ENCODE data around the gene OR7D4.
"Not testable (repeated sequence)": the region's sequence is repeated elsewhere in the genome, so short reads cannot be mapped to it uniquely, and the experiment has no call there.

OR7D4 gene

DNA sequence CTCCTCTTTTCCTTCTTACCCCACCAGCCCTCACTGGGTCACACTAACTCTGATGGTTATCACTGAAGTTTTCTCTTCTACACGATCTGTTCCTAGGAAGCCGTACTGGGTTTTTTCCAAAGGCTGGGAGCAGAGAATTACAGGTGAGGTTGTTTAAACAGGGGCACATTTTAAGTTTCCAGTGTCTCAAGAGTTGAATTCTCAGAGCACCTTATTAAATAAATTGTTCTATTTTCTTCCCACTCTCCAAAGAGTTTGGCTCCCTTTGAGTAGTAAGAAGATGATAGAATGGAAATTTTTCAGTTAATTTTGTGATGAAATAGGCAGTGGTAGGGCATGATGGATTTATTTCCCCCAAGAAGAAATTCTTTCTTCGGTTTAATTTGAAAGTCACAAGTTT, at the start of gene OR7D4:
TSS of gene OR7D4 (minus strand) at position 101 of the 400 bp plus-strand sequence. CDS start 4,752 bp downstream, outside the sequence.
- DNase-seq, result no peak
- TF ChIP-seq GATA1 (IDR thresholded peaks at IDR 0.05; ENCODE audit: low read depth, low read length) (no peak), POLR2A (IDR thresholded peaks at IDR 0.05; ENCODE audit: low read length) (no peak)

- DNase-seq, result no peak
- TF ChIP-seq GATA1 (IDR thresholded peaks at IDR 0.05; ENCODE audit: low read depth, low read length) (no peak), POLR2A (IDR thresholded peaks at IDR 0.05; ENCODE audit: low read length) (no peak)
These were observed 31.8 kb upstream of the OR7D4 start for GRCh38 chr19:9251236-9251635.

- DNase-seq, result no peak
- TF ChIP-seq POLR2A (IDR thresholded peaks at IDR 0.05; ENCODE audit: low read length), result no peak
- no peak for TF ChIP-seq GATA1 (IDR thresholded peaks at IDR 0.05; ENCODE audit: low read depth, low read length)
These were observed 31.2 kb upstream of the OR7D4 start, which contains the start of gene OR7E24 for GRCh38 chr19:9250630-9251029. OR7E24 (plus strand) TSS chr19:9250930; CDS start chr19:9251044, 114 bp downstream.

DNA sequence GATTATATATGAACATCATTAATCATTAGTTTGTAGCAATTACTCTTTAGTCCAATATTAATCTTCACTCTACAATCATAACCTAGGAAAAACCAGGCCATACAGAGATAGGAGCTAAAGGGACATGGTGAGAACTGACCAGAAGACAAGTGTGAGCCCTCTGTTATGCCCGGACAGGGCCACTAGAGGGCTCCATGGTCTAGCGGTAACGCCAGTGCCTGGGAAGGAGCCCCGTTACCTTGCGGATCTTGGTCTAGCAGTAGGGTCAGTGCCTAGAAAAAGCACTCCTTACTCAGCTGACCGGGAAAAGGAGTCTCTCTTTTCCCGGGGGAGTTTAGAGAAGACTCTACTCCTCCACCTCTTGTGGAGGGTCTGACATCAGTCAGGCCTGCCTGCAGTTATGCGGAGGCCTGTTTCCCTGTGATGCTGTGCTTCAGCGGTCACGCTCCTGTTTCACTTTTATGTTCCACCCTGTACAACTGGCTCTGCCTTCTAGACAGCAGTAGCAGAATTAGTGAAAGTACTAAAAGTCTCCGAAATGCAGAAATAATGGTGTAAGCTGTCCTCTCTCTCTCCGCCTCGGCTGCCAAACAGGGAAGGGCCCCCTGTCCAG, 13.8 kb downstream of the OR7D4 start:
- TF ChIP-seq POLR2A (IDR thresholded peaks at IDR 0.05; ENCODE audit: low read length), result no peak
- no peak for TF ChIP-seq GATA1 (IDR thresholded peaks at IDR 0.05; ENCODE audit: low read depth, low read length)
- peak; percentile 57 to 72 for DNase-seq

DNA sequence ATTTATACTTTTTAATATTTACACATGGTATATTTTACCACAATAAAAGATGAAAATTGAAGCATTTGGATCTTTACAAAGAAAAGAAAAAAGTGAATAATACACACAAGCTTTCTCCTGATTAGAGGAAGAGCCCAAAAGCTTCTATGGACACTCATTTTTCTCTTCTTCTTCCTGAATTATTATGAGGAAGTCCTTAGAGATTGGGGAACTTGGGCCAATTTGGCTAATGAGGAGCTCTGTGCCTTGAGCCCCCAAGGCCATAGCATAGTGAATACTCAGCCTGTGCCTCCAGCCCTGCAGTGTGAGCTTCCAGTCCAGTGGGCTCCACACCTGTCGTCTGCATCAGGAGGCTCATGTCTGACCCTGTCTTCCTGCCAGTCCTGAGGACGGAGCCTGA, 21.3 kb downstream of the OR7D4 start:
- not testable (repeated sequence) for DNase-seq

GRCh38 chr19:9189535-9189934, 29.9 kb downstream of the OR7D4 start:
- DNase-seq, result no peak
- no peak for TF ChIP-seq GATA1 (IDR thresholded peaks at IDR 0.05; ENCODE audit: low read depth, low read length)
- no peak for TF ChIP-seq POLR2A (IDR thresholded peaks at IDR 0.05; ENCODE audit: low read length)

GRCh38 chr19:9187191-9187590, 32.2 kb downstream of the OR7D4 start:
- DNase-seq, result no peak

DNA sequence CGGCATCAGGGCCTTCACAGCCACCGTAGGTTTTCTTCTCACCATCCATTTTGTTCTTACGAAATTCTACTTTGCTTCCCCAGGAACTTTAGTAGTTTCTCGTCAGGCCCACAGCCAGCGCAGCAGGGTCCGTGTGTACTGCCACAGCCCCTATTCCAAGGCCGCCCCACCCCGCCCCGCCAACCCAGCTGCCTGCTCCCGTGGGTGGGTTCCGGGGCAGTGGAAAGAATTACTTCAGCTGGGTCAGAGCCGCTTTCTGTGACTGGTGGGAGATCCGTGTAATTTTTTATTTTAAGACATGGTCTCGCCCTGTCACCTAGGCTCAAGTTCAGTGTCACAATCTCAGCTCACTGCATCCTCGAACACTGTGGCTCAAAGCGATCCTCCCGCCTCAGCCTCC, 36.4 kb downstream of the OR7D4 start:
- TF ChIP-seq POLR2A (IDR thresholded peaks at IDR 0.05; ENCODE audit: low read length), result no peak

More at GRCh38 chr19:9187191-9187590, 32.2 kb downstream of the OR7D4 start:
- TF ChIP-seq GATA1 (IDR thresholded peaks at IDR 0.05; ENCODE audit: low read depth, low read length), result no peak
- TF ChIP-seq POLR2A (IDR thresholded peaks at IDR 0.05; ENCODE audit: low read length), result no peak

GRCh38 chr19:9178901-9179300, 40.5 kb downstream of the OR7D4 start, which contains the start of gene OR7D2:
OR7D2 (plus strand) TSS chr19:9178979; CDS start chr19:9185782, 6,803 bp downstream.
- DNase-seq, result no peak
- TF ChIP-seq POLR2A (IDR thresholded peaks at IDR 0.05; ENCODE audit: low read length) (no peak), GATA1 (IDR thresholded peaks at IDR 0.05; ENCODE audit: low read depth, low read length) (no peak)

More for the DNA sequence above, 36.4 kb downstream of the OR7D4 start:
- DNase-seq, result no peak

DNA sequence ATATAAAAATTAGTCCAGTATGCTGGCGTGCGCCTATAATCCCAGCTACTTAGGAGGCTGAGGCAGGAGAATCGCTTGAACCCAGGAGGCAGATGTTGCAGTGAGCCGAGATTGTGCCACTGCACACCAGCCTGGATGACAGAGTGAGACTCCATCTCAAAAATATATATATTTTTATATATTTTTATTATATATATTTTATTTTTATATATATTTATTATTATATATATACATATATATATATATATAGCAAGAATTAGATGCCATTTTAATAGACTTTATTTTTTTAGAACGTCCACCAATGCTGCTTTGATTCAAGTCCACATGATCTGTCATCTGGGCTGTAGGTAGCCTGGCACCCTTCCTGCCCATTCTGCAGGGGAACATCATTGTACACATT, 44.1 kb downstream of the OR7D4 start:
- TF ChIP-seq GATA1 (IDR thresholded peaks at IDR 0.05; ENCODE audit: low read depth, low read length) (no peak), POLR2A (IDR thresholded peaks at IDR 0.05; ENCODE audit: low read length) (no peak)
- no peak for DNase-seq

DNA sequence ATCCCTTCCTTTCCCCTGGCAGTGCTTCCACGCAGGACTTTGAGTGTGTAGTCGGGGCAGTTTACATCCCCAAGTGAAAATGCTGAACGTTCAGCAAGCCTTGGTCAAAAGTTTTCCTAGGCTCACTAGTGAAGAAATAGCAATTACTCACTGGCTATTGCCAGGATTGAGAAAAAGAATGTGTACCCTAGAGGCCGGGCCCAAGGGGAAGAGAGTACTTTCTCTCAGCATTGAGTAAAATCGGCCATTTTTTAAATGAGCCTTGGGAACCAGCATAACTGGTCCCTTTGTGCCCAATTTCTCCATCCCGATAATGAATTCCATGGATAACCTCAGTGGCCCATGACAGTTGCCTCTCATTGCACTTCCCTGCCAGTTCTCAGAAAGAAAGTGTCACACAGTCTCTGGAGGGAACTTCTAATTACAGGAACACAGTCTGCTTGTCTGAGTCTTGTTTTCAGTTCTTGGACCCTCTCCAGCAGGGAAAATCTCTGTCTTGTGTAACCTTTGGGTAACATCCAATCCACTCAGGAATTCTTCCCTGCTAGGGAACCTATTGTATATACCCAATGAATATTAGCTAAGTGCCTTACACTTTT, 47.9 kb downstream of the OR7D4 start:
- TF ChIP-seq POLR2A (IDR thresholded peaks at IDR 0.05; ENCODE audit: low read length) (no peak), GATA1 (IDR thresholded peaks at IDR 0.05; ENCODE audit: low read depth, low read length) (no peak)
- no peak for DNase-seq

DNA sequence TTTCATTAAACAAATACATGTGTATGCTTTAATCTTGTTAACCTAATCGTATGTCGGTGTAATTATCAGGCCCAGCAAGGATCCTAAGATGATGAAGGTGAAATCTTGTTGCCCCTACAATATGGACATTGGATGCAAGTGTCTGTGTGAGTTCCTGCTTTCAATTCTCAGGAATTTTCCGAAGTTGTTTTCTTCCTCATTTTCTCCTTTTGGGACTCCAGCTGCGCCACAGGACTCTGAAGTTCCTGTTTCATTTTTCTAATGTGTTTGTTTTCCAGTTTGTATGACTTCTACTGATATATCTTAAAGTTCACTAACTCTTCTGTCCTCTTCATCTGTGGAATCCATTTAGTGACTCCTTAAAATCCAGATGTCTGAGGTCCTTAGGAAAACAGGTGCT, 52.5 kb downstream of the OR7D4 start:
- TF ChIP-seq POLR2A (IDR thresholded peaks at IDR 0.05; ENCODE audit: low read length) (no peak), GATA1 (IDR thresholded peaks at IDR 0.05; ENCODE audit: low read depth, low read length) (no peak)
- no peak for DNase-seq

- DNase-seq, result no peak
- TF ChIP-seq POLR2A (IDR thresholded peaks at IDR 0.05; ENCODE audit: low read length) (no peak), GATA1 (IDR thresholded peaks at IDR 0.05; ENCODE audit: low read depth, low read length) (no peak)
These were observed 54.1 kb downstream of the OR7D4 start for GRCh38 chr19:9165261-9165660.

- TF ChIP-seq POLR2A (IDR thresholded peaks at IDR 0.05; ENCODE audit: low read length) (no peak), GATA1 (IDR thresholded peaks at IDR 0.05; ENCODE audit: low read depth, low read length) (no peak)
- DNase-seq, result no peak
These were observed 58.0 kb downstream of the OR7D4 start for GRCh38 chr19:9161427-9161826.

Measured in erythroblast (primary cell).